K562 (cell line): ENCODE results near the gene SLC25A45. TPM values are rescaled to one million over a fixed set of nuclear protein-coding genes. Genes with fewer than 3 reads are reported as not detected.
A peak's percentile ranks its signal among the peaks of the same experiment; 100 is the strongest.

Experiments
- CBX2 ChIP-seq: fragments of 200-600 bp; sonication (generic); IDR thresholded peaks from one replicate; pipeline ENCODE4 v1.6.1; 2012; ENCODE audit warnings: mild to moderate bottlenecking, low read length, inconsistent platforms; ENCODE audit not compliant: insufficient read depth, poor library complexity, severe bottlenecking
- CBX8 ChIP-seq: fragments of 200-600 bp; sonication (generic); IDR thresholded peaks from 2 replicates; pipeline ENCODE4 v1.6.1; 2012; ENCODE audit warnings: borderline replicate concordance, mixed run types, low read depth, mild to moderate bottlenecking, moderate library complexity, mixed read lengths, low read length, control low read depth, inconsistent platforms; ENCODE audit not compliant: poor library complexity, severe bottlenecking; ENCODE audit errors: extremely low read depth
- EGR1 ChIP-seq: fragments of 450-650 bp; conservative IDR thresholded peaks from 2 replicates; pipeline ENCODE4 v1.6.1; 2017; ENCODE audit warnings: mild to moderate bottlenecking
- FOXK1 ChIP-seq: sonication (generic); formaldehyde crosslinking; IDR thresholded peaks from 2 replicates; pipeline ENCODE4 v1.8.0; 2022; ENCODE audit warnings: missing genetic modification reagents, mild to moderate bottlenecking, borderline replicate concordance
- GATA2 ChIP-seq: sonication (generic); formaldehyde crosslinking; IDR thresholded peaks from 2 replicates; pipeline ENCODE4 v1.4.0; 2020; ENCODE audit warnings: mild to moderate bottlenecking, missing genetic modification reagents
- GATAD2B ChIP-seq: fragments of 450-650 bp; IDR thresholded peaks from 2 replicates; pipeline ENCODE4 v1.6.1; 2017; ENCODE audit warnings: mild to moderate bottlenecking, borderline replicate concordance
- GTF2F1 ChIP-seq: IDR thresholded peaks from 2 replicates; pipeline ENCODE4 v1.6.1; 2011; ENCODE audit warnings: low read depth, low read length, improper control_type of control experiment
- HIVEP1 ChIP-seq: fragments of 250-450 bp; sonication (Bioruptor Pico); IDR thresholded peaks from 2 replicates; pipeline ENCODE4 v1.4.0; 2020; ENCODE audit warnings: mild to moderate bottlenecking
- HMGN3 ChIP-seq: IDR thresholded peaks from 2 replicates; pipeline ENCODE4 v1.6.1; 2011; ENCODE audit warnings: borderline replicate concordance, low read depth, mild to moderate bottlenecking, mixed read lengths, low read length; ENCODE audit not compliant: insufficient read length; ENCODE audit errors: extremely low read depth
- HSF4 ChIP-seq: fragments of 250-450 bp; sonication (Bioruptor Pico); IDR thresholded peaks from 2 replicates; pipeline ENCODE4 v2.1.2; 2022; ENCODE audit warnings: mild to moderate bottlenecking, moderate library complexity, borderline replicate concordance
- KHSRP ChIP-seq: fragments of 450-650 bp; IDR thresholded peaks from 2 replicates; pipeline ENCODE4 v1.6.1; 2017
- KLF16 ChIP-seq: IDR thresholded peaks from 2 replicates; pipeline ENCODE4 v1.6.1; 2016; ENCODE audit warnings: antibody characterized with exemption
- KLF6 ChIP-seq: fragments of 250-450 bp; sonication (Bioruptor Pico); IDR thresholded peaks from 2 replicates; pipeline ENCODE4 v1.4.0; 2020; ENCODE audit warnings: mild to moderate bottlenecking, moderate library complexity, borderline replicate concordance
- MCM5 ChIP-seq: fragments of 450-650 bp; IDR thresholded peaks from 2 replicates; pipeline ENCODE4 v1.6.1; 2016; ENCODE audit warnings: low read depth
- MYC ChIP-seq, 2 experiments: fragments of 250-450 bp in 1 of 2; sonication (Bioruptor Pico) in 1 of 2; IDR thresholded peaks; 2 replicates each; pipeline versions ENCODE4 v1.5.1 to v1.6.1; 2012 to 2021; ENCODE audit warnings: low read depth in 2 of 2, borderline replicate concordance in 1 of 2, improper control_type of control experiment in 1 of 2, low read length in 1 of 2, mild to moderate bottlenecking in 1 of 2, moderate library complexity in 1 of 2
- NCOR1 ChIP-seq: fragments of 450-650 bp; IDR thresholded peaks from 2 replicates; pipeline ENCODE4 v1.6.1; 2016; ENCODE audit warnings: mild to moderate bottlenecking, moderate library complexity
- RUNX1 ChIP-seq: sonication (generic); IDR thresholded peaks from 2 replicates; pipeline ENCODE4 v1.6.1; 2016; ENCODE audit warnings: antibody characterized with exemption, low read depth
- SIRT6 ChIP-seq: IDR thresholded peaks from one replicate; pipeline ENCODE4 v1.6.1; 2012; ENCODE audit warnings: low read depth, mild to moderate bottlenecking, control low read depth, inconsistent platforms, low read length, moderate library complexity
- ZC3H8 ChIP-seq: fragments of 450-650 bp; IDR thresholded peaks from 2 replicates; pipeline ENCODE4 v1.6.1; 2017
- ZFP36 ChIP-seq: fragments of 150-350 bp; IDR thresholded peaks from 2 replicates; pipeline ENCODE4 v1.6.1; 2018; ENCODE audit warnings: low read length, low read depth; ENCODE audit not compliant: partially characterized antibody
- ZNF3 ChIP-seq: fragments of 250-450 bp; sonication (Bioruptor Pico); IDR thresholded peaks from 2 replicates; pipeline ENCODE4 v1.5.0; 2021; ENCODE audit warnings: mild to moderate bottlenecking, moderate library complexity
- ZNF436 ChIP-seq: fragments of 250-450, 450-650 bp; sonication (Bioruptor Pico); formaldehyde crosslinking; IDR thresholded peaks from 2 replicates; pipeline ENCODE4 v1.7.0; 2020; ENCODE audit warnings: mild to moderate bottlenecking
- polyA plus RNA-seq, 8 experiments: library from polyadenylated mRNA; depleted of rRNA in 4 of 8; stranded (reverse) in 5 of 8; unstranded in 3 of 8; fragments of >200 nt; fragmentation: Nextera tagmentation in 2 of 8; fragmentation: Illumina TruSeq in 1 of 8; extraction: Ambion mirVana in 2 of 8; extraction: Trizol in 1 of 8; gene quantifications; 2 replicates each; pipeline versions ENCODE4 v1.2.1 to v1.2.3, GENCODE V29; 2011 to 2014; ENCODE audit warnings: inconsistent platforms in 1 of 8, missing spikeins in 1 of 8
- total RNA-seq, 7 experiments: library from RNA; depleted of rRNA in 6 of 7; stranded (reverse); fragments of >200 nt in 6 of 7; fragmentation: Illumina TruSeq in 2 of 7; extraction: Trizol in 2 of 7; gene quantifications; 2 replicates each; pipeline versions ENCODE4 v1.2.1 to v1.2.3, GENCODE V29; 2011 to 2021; ENCODE audit warnings: low replicate concordance in 1 of 7
- TF ChIP-seq, protein P1 (sequence below): fragments of 250-450 bp; sonication (Bioruptor Pico); IDR thresholded peaks from 2 replicates; pipeline ENCODE4 v1.5.0; 2021
- TF ChIP-seq, protein P2 (sequence below): fragments of 250-450 bp; sonication (Bioruptor Pico); IDR thresholded peaks from 2 replicates; pipeline ENCODE4 v1.4.0; 2020
- TF ChIP-seq, protein P3 (sequence below): fragments of 250-450 bp; sonication (Bioruptor Pico); IDR thresholded peaks from 2 replicates; pipeline ENCODE4 v1.5.0; 2020; ENCODE audit warnings: mild to moderate bottlenecking

The SLC25A45 gene
- total and polyA plus RNA-seq, 9 of the 15 experiments (the other 6 are each of a cell fraction or from before 2014, with no cell fraction given), result 0.15 to 2.3 (median 0.68) TPM

DNA sequence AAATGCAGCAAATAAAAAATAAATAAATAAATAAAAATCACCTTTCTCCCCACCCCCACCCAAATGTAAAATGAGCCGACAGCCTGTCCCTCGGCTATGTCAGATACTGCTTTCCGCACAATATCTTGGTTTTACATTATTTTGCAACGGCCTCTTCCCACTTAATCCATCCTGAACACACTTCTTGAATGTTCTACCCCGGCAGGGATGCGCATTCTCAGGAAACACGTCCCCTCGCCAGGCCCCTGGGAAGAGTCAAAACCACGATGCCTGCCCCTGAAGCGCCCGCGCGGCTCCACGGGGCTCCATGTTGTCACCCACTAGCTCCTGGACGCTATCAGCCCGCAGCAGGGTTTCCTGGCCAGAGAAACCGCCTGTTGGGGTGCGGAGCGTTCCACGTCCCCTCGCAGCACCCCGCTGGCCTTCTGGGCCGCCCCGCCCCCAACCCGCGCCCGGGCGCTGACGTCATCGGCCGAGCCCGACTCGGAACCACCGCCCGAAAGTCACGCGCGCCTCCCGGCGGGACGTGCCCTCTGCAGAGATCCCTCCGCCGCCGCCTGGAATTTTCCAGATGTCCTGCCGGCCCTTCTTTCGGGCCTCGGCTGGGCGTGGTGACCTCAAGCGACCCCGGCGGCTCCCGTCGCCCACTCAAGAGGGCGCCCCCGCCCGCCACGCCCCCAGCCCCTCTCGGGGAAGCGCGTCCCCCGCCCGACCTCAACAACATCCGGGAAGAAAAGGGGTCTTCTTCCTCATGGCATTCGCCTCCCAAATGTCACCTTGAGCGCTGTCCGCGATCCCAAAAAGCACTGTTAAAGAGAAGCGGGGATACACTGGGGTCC lies 39.6 kb upstream of the SLC25A45 start (continued):
- TF ChIP-seq SIRT6 (no peak), KLF6 (CRISPR knock-in tag) (peak; percentile 96; the same call in 1 of the 2 replicates), ZFP36 (no peak), NCOR1 (no peak), ZC3H8 (no peak), CBX2 (no peak), HMGN3 (peak; percentile 99), CBX8 (no peak), HSF4 (CRISPR knock-in tag) (peak; percentile 44; the same call in 1 of the 2 replicates), KLF16 (peak; percentile 43; the same call in 1 of the 2 replicates), MYC (IDR thresholded peaks at IDR 0.05; ENCODE audit: low read depth, low read length) (peak; percentile 69), MYC (CRISPR knock-in tag; IDR thresholded peaks at IDR 0.05; ENCODE audit: borderline replicate concordance, low read depth) (no peak; the same call in none of the 2 replicates), GATAD2B (no peak), GATA2 (CRISPR knock-in tag) (peak; percentile 34; the same call in 1 of the 2 replicates), RUNX1 (0 out of 2 replicates have a peak, but pooled peaks have one; percentile 59), KHSRP (no peak), HIVEP1 (peak; percentile 77; the same call in 1 of the 2 replicates), MCM5 (no peak), EGR1 (peak; percentile 96), GTF2F1 (no peak; the same call in 1 of the 2 replicates), ZNF3 (CRISPR knock-in tag) (no peak), ZNF436 (CRISPR knock-in tag) (peak; percentile 51; the same call in 1 of the 2 replicates), FOXK1 (no peak)
- TF ChIP-seq, protein P1, sequence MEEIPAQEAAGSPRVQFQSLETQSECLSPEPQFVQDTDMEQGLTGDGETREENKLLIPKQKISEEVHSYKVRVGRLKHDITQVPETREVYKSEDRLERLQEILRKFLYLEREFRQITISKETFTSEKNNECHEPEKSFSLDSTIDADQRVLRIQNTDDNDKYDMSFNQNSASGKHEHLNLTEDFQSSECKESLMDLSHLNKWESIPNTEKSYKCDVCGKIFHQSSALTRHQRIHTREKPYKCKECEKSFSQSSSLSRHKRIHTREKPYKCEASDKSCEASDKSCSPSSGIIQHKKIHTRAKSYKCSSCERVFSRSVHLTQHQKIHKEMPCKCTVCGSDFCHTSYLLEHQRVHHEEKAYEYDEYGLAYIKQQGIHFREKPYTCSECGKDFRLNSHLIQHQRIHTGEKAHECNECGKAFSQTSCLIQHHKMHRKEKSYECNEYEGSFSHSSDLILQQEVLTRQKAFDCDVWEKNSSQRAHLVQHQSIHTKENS (CRISPR knock-in tag), result no peak
- TF ChIP-seq, protein P2, sequence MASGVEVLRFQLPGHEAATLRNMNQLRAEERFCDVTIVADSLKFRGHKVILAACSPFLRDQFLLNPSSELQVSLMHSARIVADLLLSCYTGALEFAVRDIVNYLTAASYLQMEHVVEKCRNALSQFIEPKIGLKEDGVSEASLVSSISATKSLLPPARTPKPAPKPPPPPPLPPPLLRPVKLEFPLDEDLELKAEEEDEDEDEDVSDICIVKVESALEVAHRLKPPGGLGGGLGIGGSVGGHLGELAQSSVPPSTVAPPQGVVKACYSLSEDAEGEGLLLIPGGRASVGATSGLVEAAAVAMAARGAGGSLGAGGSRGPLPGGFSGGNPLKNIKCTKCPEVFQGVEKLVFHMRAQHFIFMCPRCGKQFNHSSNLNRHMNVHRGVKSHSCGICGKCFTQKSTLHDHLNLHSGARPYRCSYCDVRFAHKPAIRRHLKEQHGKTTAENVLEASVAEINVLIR, result peak; percentile 87
- TF ChIP-seq, protein P3, sequence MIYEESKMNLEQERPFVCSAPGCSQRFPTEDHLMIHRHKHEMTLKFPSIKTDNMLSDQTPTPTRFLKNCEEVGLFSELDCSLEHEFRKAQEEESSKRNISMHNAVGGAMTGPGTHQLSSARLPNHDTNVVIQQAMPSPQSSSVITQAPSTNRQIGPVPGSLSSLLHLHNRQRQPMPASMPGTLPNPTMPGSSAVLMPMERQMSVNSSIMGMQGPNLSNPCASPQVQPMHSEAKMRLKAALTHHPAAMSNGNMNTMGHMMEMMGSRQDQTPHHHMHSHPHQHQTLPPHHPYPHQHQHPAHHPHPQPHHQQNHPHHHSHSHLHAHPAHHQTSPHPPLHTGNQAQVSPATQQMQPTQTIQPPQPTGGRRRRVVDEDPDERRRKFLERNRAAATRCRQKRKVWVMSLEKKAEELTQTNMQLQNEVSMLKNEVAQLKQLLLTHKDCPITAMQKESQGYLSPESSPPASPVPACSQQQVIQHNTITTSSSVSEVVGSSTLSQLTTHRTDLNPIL (CRISPR knock-in tag), result no peak
